UCSD-AML1 (cell line): ENCODE data around the gene RNF13.
"Not testable (repeated sequence)": the region's sequence is repeated elsewhere in the genome, so short reads cannot be mapped to it uniquely, and the experiment has no call there.

ENCODE experiments used
- DNase-seq: peaks from one replicate; lab custom pipeline; 2025; ENCODE audit not compliant: unreplicated experiment; lab: John Stamatoyannopoulos, UW

The RNF13 gene

GRCh38 chr3:149801195-149801594 is 11.8 kb upstream of the RNF13 start:
- DNase-seq: no peak

DNA sequence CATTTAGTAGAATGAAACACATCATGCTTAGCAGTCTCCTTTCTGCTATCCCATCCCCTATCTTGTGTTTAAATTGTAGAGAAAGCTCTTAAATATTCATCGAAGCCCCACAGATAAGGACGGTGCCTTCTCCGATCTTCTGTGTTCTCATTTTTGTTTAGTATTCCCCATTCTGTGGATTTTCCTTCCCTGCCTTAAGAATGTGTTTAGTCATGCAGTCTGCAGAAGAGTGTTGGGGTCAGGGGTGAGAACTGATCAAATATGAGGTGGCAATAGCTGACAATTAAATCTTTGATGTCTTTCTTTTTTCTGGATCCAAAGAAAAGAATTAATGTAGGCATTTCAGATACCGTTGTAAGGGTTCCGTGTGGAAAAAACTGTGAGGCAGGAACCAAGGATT is 11.4 kb upstream of the RNF13 start:
- no peak for DNase-seq

GRCh38 chr3:149806171-149806778 is 6.7 kb upstream of the RNF13 start:
- DNase-seq: no peak

- DNase-seq: peak; percentile 29
These were observed 4.7 kb upstream of the RNF13 start for GRCh38 chr3:149808209-149808829.

DNA sequence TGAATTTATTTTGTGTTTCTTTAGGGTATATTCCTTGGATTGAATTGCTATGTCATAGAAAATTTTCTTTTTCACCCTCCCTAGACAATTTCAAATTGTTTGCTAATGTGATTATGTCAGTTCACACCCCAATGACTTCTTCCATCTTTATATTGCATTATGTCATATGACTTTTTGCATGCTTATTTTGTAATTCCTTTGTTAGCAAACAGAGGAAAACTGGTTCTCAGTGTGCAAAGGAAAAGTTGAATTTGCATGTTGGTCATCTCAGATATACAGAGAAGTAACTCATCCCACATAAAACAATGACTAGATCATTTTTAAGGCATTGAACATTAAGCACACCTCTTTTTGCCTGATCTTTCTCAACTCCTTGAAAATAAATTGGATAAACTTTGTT is 3.3 kb upstream of the RNF13 start:
- DNase-seq: no peak

GRCh38 chr3:149810846-149811245 is 2.2 kb upstream of the RNF13 start:
- DNase-seq: no peak

DNA sequence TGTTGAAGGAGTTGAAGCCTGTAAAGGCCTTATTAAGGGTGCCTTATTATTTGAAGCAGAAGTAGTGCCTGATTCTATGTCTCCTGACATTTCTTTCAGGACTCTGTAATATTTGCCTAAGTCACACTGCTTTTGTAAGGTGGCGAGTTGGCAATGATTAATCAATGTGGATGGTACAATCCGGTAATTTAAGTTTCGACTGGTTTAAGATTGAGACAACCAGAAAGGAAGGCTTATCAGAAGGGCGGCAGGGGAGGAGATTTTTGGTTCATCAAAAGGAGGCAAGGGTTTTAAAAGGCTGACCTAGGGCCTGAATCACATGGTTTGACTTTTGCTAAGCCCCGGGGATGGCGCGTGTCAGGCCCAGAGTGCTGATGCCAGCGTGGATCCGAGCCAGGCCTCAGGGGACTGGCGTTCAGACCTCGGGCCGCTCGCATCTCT is 830 bp upstream of the RNF13 start:
- no peak for DNase-seq

- peak; percentile 52 for DNase-seq
These were observed 609 bp downstream of the RNF13 start for GRCh38 chr3:149813367-149814281.

DNA sequence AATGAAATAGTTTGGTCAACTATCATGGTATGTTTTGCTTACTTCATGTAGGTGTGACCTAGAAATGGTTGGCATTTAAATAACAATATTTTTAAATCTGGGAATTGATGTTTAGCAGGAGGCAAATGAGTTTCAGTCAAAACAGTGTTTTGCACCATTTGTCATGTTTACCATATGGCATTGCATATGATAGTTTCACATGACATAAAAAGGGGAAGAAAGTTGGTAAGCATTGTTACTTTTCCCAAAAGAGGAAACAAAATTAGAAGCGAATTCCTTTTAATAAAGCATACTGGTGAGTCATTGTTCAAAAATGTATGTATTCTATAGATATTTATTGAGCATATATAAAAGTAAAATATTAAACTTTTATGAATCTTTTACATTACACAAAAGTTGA is 2.3 kb downstream of the RNF13 start:
- DNase-seq: no peak

DNA sequence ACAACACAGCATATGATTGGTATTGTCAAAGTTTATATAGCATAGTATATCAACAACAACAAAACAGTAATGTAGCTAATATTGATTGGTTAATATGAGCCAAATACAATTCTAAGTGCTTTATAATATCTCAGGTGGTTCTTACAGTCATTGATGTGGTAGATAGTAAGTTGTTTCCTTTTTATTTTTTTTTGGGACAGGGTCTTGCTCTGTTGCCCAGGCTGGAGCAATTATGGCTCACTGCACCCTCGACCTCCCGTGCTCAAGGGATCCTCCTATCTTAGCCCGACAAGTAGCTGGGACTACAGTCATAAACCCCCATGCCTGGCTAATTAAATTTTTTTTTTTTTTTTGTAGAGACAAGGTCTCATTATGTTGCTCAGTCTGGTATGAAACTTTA is 2.7 kb downstream of the RNF13 start:
- DNase-seq: no peak

GRCh38 chr3:149816311-149816710 is 3.3 kb downstream of the RNF13 start:
- no peak for DNase-seq

DNA sequence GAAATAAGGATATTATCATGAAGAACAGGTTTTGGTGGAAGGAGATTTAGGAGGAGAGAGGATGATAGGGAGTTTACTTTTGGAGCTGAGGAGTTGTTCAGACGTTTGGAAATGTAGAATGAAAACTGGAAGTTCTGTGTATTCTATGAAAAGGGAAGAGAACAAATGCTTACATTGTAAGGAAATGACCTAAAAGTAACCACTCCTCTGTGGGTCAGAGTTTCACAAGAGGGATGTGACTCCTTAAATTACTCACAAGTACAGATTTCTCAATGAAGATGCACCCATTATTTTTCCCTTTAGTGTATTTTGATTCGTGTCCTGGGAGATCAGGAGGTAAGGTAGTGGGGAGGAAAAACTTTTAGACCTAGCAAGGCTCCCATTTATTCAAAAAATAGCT is 4.0 kb downstream of the RNF13 start:
- no peak for DNase-seq

- DNase-seq: no peak
These were observed 6.4 kb downstream of the RNF13 start for GRCh38 chr3:149819432-149819831.

DNA sequence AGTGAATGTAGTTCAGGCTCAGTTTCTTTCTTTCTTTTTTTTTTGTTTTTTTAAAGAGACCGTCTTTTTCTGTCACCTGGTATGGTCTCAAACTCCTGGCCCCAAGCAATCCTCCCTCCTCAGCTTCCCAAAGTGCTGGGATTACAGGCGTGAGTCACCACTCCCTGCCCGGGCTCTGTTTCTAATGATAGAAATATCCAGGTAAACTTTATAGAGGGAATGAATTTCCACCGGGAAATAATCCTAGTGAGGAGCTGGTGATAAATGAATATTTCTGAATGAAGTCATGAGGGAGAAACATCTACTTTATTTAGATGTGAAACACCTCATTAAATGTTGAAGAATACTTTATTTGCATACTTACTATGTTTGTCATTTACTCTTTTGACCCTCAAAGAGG is 7.2 kb downstream of the RNF13 start:
- no peak for DNase-seq

DNA sequence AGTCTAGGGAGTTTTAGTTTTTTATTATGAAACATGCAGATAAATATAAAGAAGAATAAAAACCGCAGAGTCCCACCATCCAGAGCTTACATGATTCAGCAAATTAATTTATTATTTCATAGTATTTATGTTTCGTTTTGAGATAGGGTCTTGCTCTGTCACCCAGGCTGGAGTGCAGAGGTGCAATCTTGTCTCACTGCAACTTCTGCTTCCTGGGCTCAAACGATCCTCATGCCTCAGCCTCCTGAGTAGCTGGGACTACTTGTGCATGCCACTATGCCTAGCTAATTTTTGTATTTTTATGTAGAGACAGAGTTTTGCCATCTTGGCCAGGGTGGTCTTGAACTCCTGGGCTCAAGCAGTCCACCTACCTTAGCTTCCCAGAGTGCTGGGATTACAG is 13.6 kb downstream of the RNF13 start:
- no peak for DNase-seq

- no peak for DNase-seq
These were observed 15.4 kb downstream of the RNF13 start for GRCh38 chr3:149828390-149828789.

GRCh38 chr3:149829631-149830030 is 16.6 kb downstream of the RNF13 start:
- DNase-seq: not testable (repeated sequence)

DNA sequence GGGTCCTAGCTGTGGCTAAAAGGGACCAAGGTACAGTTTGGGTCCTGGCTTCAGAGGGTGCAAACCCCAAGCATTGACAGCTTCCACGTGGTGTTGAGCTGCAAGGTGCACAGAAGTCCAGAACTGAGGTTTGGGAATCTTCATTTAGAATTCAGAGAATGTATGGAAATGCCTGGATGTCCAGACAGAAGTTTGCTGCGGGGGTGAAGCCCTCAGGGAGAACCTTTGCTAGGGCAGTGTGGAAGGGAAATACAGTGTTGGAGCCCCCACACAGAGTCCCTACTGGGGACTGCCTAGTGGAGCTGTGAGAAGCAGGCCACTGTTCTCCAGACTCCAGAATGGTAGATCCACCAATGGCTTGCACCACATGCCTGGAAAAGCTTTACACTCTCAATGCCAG is 17.9 kb downstream of the RNF13 start:
- no peak for DNase-seq

DNA sequence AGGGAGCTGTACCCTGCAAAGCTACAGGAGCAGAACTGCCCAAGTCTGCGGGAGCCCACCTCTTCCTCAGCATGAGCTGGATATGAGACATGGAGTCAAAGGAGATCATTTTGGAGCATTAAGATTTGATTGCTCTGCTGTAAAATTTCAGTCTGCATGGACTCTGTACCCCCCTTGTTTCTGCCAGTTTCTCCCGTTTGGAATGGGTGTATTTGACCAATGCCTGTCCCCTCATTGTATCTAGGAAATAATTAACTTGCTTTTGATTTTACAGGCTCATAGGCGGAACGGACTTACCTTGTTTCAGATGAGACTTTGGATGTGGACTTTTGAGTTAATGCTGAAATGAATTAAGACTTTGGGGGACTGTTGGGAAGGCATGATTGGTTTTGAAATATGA is 18.3 kb downstream of the RNF13 start:
- DNase-seq: no peak

DNA sequence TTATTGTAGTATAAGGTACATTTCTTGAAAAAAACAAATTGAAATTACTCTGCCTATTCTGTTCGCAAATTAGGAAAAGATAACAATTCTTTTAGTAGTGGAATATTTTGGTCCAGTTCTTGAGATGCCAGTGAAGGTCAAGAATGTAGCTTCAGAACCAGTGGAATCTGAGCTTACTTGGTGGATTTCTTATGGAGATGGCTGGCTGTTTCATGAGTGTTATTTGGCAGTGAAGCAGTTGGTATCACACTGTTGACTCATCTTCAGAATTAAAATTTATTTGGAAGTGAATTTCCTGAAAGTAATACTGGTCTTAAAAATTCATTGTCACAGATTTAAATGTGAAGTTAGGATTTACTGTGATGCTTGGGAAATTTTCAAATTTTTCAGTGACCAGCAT is 19.1 kb downstream of the RNF13 start:
- DNase-seq: no peak

GRCh38 chr3:149833241-149833640 is 20.2 kb downstream of the RNF13 start:
- no peak for DNase-seq

- DNase-seq: not testable (repeated sequence)
These were observed 25.5 kb downstream of the RNF13 start for GRCh38 chr3:149838491-149838890.
